ENCODE data around the gene HLX.

Gene HLX, protein sequence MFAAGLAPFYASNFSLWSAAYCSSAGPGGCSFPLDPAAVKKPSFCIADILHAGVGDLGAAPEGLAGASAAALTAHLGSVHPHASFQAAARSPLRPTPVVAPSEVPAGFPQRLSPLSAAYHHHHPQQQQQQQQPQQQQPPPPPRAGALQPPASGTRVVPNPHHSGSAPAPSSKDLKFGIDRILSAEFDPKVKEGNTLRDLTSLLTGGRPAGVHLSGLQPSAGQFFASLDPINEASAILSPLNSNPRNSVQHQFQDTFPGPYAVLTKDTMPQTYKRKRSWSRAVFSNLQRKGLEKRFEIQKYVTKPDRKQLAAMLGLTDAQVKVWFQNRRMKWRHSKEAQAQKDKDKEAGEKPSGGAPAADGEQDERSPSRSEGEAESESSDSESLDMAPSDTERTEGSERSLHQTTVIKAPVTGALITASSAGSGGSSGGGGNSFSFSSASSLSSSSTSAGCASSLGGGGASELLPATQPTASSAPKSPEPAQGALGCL
- total RNA-seq = 0.46 to 2.5 reads per million in 2 donors

DNA sequence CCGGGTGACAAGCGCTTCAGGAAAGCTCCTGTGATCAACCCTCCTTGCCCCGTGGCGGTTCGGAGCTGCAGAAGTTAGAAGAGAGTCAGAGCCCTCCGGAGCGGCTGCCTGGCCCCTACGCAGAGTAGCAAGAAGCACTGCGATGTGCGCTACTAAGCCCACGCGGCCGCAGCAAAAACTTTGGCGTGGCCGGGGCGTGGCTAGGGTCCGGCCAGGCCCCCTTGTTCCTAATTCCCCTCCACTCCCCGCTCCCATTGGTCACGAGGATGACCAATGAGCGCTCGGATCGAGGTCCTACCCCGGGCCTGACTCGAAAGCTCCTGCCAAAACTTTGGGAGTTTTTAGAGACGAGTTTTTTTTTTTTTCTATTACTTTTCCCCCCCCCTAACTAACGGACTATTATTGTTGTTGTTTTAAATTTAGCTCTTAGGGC, at the start of gene HLX:
TSS of gene HLX (plus strand) at position 368 of the 433 bp plus-strand sequence. CDS start 415 bp downstream, outside the sequence.
- no peak for DNase-seq

DNA sequence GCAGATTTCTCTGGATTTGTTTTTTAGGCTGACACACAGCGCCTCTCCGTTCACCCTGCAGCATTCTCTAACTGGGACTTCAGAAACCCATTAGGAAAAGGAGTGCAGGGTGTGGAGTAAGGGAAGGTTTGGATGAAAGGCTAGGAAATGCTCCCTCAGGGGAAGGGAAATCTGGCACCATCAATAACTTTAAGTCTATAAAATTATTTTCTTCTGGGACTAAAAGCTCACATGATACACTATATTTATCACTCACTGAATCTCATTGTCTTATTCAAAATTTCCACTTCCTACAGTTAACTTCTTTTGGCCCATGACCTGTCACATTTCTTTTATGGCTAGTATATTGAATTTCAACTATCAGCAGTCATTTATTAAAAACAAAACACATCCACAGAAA, 45.8 kb upstream of the HLX start:
- DNase-seq = no peak

DNA sequence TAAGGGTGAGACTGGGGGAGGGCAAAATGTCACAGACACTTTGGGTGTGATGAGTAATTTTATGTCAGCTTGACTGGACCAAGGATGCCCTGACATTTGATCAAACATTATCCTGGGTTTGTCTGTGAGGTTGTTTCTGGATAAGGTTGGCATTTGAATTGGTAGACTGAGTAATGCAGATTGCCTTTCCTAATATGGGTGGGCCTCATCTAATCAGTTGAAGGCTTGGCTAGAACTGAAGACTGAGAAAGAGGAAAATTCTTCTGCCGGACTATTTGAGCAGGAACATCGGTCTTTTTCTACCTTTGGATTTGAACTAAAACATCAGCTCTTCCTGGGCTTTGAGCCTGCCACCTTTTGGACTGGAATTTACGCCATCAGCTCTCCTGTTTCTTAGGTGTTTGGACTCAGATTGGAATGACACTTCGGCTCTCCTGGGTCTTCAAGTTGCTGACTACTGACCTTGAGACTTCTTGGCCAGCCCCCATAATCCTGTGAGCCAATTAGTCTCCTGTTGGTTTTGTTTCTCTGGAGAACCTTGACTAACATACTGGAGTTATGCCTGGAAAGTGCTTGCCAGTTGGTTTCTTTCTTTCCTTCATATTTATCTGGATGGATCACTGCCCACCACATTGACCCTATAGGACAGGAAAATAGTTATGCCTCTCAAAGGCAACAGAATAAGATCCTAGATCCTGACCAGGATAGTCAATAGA, 44.9 kb upstream of the HLX start:
- DNase-seq = no peak

DNA sequence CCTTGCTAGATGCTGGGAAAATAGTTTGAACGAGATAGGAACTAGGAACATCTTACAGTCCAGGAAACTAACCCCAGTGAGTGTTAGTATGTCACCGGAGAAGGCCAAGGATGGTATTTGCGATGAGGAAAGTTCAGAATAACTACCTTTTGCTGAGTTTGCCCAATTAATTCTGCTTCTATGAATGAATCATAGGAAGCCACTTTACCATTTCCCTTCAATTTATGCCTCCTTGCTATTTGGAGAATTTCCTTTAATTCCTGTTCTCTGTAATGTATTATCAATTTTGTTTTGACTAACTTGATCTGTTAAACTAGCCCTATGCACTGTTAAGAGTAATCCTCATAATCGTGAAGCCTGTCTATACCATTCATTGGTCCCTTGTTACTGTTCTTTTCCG, 40.7 kb upstream of the HLX start:
- no peak for DNase-seq

DNA sequence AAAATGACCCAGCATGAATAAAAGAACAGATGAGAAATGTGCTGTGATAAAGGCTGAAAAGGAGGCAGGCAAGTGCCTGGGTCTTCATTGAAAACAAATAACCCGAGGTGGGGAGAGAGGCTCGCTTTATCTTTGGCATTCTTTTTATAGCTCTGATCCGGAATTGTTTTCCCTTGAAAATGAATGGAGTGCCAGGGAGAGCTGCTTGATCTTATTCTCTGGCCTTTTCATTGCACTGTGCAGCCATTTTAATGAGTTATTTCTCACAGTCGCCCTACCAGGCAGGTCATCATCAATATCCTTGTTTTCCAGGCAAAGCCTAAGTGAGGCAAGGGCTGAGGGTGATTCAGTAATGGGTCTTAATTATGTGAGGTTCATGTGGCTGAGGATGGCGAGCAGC, 39.8 kb upstream of the HLX start:
- DNase-seq = no peak

DNA sequence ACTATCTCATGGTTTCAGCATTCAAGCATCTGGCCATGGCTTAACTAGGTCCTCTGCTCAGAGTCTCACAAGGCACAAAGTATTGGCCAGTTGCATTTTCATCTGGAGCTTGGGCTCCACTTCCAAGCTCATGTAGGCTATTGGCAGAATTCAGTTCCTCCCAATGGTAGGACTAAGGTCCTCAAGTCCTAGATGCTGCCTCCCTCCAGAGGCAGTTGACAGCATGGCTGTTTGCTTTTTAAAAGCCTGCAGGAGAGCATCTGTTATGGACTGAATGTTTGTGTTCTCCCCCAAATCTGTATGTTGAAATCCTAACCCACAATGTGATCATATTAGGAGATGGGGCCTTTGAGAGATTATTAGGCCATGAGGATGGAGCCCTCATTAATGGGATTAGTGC, 38.0 kb upstream of the HLX start:
- no peak for DNase-seq

DNA sequence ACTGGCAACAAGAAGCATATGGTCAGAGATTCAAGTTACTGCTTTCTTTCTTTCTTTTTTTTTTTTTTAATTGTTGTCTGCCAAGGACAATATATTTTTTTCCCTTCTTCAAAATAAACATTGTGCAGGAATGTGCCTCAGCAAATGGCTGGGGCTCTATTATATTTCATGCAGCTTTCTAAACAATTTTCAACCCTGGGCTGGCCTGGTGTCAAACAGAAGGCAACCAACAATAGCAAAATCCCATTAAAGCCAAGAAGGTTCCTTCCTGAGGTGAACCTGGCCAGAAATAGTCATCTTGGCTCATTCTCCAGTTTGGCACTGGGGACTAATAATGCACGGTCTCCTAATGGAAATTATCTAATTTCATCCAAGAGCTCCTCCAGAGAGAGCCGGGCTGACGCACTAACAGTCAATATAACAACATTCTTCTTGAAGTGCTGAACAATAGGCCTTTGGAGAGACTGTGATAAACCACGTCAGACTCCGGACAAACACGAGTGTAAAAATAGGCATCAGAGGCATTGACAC, 35.7 kb upstream of the HLX start:
- no peak for DNase-seq

DNA sequence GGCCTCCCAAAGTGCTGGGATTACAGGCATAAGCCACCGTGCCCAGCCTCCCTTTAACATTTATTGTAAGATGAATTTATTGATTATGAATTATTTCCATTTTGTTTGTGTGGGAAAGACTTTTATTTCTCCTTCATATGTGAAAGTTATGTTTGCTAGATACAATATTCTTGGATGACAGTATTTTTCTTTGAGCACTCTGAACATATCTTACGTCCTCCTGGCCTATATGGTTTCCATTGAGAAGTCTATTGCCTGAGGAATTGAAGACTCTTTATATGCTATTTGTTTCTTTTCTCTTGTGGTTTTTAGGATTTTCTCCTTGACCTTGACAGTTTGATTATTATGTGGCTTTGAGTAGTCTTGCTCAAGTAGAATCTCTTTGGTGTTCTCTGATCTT, 26.8 kb upstream of the HLX start:
- no peak for DNase-seq

DNA sequence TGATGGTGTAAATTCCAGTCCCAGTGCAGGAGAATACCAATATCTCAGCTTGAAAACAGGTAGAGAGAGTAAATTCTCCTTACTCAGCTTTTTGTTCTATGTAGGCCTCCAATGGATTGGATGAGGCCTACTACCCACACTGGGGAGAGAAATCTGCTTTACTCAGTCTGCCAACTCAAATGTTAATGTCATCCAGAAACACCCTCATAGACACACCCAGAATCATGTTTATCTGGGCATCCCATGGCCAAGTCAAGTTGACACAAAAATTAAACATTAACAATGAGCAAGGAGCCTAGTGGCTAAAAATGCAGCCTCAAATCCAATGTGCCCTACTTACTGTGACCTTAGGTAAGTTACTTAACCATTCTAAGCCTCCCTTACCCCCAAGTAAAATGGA, 6.9 kb upstream of the HLX start:
- DNase-seq = no peak

DNA sequence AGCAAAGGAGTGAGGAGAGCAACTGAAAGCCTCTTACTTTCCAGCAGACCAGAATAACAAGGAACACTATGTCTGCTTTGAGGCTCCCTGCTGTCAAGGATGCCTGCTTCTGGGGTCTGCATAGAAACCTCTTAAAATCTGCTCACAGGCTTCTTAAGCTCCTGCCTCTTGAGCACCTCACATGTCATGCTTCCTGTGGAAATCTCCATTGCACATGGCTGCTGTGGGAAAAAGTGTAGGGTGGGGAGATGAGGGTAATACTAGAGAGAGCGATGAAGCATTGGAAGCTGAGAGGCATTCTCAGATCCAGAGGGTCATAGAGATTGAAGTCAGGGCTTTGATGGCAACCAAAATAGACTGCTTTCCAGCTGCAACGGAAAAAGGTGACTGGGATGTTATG, 6.2 kb upstream of the HLX start:
- DNase-seq = no peak

DNA sequence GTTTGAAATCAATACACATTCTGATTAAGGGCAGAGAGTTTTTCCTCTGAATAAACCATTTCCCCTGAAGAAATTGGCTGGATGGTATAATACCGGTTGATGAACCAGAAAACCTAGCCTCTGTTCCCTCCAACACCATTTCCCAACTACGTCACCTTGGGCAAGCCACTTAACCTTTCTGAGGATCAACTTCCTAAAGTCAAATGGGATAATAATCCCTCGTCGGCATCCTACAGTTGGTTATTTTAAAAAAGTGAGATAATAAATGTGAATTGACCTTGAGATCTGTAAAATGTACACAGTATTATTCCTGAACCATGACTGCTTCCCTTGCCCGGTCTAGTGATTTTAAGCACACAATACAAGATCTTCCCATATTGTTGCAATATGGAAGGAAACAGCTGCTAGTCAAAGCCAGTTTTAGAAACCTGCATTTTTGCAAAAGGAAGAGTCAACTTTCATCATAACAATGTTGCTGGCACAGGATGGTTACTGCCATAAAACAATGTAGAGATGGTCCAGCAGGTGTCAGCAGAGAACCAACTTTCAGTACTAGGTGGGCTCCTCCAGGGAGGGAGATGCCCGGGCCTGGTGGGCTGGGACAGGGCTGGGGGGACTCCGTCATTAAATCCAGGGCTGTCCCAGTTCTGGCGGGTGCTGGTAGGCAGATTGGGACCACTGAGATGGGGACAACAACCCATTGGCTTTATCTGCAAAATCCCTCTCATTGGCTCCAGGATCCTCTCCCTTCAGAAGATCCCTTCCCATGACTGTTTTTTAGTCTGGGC, 5.2 kb upstream of the HLX start:
- DNase-seq = no peak

DNA sequence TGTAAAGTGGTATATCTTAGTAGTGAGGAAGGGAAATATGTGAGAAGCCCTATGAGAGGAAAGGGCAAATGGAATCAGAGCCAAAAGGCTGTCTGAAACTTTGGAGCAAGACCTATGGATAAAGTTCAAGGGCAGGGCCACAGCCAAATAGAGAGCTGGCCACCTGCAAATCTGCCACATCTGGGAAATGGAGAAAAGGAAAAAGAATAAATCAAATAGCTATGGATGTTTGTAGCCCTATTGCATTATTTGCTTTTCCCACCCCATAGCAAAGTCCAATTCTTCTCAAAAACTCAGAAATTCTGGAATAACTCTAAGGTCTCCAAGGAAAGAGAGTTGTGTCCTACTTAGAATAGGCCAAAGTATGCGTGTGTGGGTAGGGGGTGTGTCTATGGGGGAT, 4.0 kb upstream of the HLX start:
- no peak for DNase-seq

DNA sequence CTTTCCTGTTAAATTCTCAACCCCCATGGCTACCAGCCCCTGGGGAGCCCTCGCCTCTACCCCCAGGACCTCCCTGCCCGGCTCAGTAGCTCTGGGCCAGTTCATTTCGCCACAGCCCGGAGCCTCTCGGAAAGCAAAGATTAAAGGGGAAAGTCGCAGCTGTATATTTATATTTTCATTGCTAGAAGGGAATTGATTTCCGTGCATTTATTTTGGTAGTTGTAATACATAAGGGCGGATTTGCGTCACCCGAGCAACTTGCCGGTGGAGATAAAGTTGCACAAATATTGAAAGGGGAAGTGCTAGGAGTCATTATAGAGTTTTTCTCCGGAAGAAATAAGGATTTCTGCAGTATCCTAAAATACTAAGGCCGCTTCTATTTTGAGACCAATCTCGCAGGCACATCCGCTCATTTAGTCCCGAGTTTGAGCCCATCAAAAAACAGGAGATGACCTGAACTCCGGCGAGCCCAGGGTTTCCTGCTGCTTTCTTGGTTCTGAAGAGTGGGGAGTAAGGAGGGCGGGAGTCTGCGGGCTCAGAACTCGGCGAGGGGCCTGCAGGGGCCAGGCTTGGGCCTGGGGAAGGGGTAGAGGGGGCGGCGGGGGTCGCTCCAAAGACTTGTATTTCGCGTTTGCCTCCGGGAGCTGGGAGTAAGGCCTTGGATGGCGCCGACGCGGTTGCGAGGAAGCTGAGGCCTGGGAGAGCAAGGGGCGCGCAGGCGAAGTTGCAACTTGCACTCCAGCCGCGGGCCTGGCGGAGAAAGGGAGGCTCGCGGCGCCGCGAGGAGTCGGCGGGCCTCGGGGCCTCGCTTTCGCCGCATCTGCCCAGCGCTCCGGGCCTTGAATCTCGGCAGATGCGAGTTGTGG, 2.5 kb upstream of the HLX start:
- no peak for DNase-seq

DNA sequence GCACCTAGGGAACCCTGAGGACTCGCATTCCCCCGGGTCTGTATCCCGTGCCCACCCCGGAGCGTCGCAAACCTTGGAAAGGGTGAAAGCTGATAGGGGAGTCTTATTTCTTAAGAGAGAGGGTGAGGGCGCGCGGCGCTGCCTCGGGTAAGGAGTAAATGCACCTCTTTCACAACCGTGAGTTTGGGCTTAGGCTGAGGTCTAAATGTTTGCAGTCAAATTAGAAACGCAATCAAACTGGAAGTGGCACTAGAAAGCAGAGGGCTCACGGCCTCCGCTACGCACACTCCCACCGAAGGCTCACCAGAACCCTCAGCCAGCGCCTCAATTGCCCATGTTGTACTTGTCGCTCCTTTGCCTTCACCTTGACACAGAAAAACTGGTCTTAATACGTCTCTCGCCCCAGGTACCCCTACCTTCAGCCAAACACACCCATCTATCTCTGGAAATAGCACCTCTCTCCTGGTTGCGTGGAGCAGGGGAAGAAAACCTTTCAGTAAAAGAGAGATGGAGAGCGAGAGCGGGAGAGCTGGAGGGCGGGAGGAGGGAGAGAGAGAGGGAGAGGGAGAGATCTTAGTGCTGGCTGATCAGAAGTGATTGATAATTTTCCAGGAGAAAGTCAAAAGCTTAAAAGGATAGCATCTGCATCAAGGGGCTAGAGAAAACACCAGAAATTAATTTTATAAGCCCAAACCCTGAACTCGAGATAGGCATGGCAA, 1.7 kb upstream of the HLX start:
- DNase-seq = no peak

DNA sequence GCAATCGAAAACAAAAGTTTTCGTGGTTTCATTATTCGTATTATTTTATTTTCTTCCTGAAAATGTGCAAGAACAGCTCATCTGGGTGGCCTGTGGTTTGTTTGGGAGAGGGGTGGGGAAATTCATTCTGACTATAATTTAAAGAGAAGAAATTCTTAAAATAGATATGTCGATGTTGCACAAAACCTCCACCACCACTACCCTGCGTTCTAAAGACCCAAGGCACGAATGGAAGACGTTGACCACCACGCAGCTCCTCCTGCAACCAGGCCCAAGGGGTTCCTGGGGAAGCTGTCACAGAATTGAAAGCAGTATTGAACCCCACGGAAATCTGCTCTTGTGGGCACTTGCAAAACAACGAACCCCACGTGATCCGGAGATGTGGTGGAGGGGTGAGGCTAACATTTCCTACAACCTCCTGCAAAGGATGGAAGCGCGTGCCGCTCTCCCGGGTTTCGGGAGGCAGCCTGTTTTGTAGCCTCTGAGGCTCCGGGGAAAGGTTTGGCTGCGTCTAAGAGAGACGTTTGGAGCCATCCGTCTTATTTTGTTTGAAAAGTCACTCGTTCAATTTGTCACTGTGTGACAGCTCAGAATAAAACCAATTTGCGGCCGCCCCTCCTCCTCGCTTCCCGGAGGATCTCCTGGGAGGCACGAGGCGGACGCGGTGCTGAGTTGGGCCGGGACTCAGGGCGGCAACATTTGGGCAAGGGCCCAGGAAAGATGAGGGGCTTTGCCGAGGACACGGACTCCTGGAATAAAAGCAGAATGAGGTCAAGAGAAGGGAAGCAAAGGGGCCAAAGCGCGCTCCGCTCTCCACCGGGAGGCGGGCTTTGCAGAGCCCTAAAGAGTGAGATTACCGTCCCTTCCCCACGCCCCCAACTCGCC, 810 bp upstream of the HLX start:
- DNase-seq = no peak

DNA sequence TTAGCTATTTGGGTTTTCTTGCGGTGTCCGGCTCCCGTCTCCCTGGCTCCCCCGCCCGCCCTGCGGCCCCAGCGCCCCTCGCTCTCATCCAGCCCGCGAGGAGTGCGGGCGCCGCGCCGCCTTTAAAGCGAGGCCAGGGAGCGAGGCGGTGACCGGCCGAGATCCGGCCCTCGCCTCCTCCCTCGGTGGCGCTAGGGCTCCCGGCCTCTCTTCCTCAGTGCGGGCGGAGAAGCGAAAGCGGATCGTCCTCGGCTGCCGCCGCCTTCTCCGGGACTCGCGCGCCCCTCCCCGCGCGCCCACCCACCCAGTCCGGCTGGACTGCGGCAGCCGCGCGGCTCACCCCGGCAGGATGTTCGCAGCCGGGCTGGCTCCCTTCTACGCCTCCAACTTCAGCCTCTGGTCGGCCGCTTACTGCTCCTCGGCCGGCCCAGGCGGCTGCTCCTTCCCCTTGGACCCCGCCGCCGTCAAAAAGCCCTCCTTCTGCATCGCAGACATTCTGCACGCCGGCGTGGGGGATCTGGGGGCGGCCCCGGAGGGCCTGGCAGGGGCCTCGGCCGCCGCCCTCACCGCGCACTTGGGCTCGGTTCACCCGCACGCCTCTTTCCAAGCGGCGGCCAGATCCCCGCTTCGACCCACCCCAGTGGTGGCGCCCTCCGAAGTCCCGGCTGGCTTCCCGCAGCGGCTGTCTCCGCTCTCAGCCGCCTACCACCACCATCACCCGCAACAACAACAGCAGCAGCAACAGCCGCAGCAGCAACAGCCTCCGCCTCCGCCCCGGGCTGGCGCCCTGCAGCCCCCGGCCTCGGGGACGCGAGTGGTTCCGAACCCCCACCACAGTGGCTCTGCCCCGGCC, 492 bp downstream of the HLX start:
- no peak for DNase-seq

DNA sequence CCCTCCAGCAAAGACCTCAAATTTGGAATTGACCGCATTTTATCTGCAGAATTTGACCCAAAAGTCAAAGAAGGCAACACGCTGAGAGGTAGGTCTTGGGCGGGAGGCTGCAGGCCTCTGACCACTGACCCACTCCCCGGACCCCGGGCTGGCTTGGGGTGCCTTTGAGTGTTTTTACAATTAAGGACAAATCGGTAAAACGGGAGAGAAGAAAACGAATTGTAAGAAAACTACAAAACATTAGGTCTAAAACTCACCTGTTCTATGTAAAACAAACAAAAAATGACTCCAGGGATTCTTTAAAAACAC, 1.1 kb downstream of the HLX start:
- DNase-seq = no peak

DNA sequence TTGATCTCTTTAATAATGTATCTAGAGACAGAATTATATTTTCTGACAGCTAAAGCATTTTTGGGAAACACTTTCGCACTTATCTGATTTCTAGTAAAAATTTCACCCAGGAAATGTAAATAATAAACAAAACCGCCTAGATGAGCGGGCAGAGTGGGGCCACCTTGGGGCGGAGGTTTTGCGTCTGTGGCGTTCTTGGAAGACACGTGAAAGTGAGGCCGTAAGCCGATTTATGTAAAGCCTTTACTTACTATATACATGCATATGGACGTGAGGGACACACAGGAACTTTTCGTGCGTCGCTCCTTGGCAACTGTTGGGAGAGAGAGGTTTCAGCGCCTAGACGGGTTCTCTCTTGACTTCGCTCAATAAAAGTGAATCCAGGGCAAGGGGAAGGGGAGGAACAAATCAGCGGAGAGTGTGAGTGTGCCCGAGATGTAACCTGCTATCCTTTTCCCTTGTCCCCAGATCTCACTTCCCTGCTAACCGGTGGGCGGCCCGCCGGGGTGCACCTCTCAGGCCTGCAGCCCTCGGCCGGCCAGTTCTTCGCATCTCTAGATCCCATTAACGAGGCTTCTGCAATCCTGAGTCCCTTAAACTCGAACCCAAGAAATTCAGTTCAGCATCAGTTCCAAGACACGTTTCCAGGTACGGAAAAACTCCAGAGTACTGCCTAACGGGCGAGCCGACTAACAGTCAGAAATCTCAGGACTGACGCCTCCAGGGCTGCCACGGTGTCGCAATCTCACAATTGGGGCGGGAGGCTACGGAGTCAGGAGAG, 1.7 kb downstream of the HLX start:
- DNase-seq = no peak

All from activated gamma-delta T cell (primary cell).